OCI-LY3 (cell line): ENCODE results near the gene NFIB.

Experiments used
- CTCF ChIP-seq: fragments of 200-600, 300-600 bp; sonication (generic); IDR thresholded peaks from 2 replicates; pipeline ENCODE4 v1.5.1; 2014; ENCODE audit warnings: antibody characterized with exemption, low read length, low read depth
- EZH2phosphoT487 ChIP-seq: fragments of 200-600 bp; shearing (Covaris generic); IDR thresholded peaks from 2 replicates; pipeline ENCODE4 v1.6.1; 2018; ENCODE audit warnings: antibody characterized with exemption, mixed run types, low read depth

GRCh38 chr9:14289916-14290315, 24.0 kb downstream of the NFIB start:
- TF ChIP-seq EZH2phosphoT487, result no peak
- no peak for TF ChIP-seq CTCF
